Osteocyte (in vitro differentiated cells): ENCODE results near the gene MRPS9. TPM values are rescaled to one million over a fixed set of nuclear protein-coding genes. Genes with fewer than 3 reads are reported as not detected.

Experiments
- DNase-seq: peaks from one replicate; pipeline ENCODE4 v3.0.0; 2021; ENCODE audit warnings: mixed read lengths; ENCODE audit not compliant: unreplicated experiment; ENCODE audit errors: extremely low spot score
- H3K27ac Mint-ChIP-seq: one replicate; pipeline ENCODE4 v1.8.0; 2021; ENCODE audit warnings: mild to moderate bottlenecking, mixed read lengths; ENCODE audit not compliant: unreplicated experiment
- H3K27me3 Mint-ChIP-seq: one replicate; pipeline ENCODE4 v1.8.0; 2021; ENCODE audit warnings: mixed read lengths; ENCODE audit not compliant: unreplicated experiment
- H3K36me3 Mint-ChIP-seq: one replicate; pipeline ENCODE4 v1.8.0; 2021; ENCODE audit warnings: mixed read lengths; ENCODE audit not compliant: unreplicated experiment
- H3K4me1 Mint-ChIP-seq: one replicate; pipeline ENCODE4 v1.8.0; 2021; ENCODE audit warnings: mixed read lengths; ENCODE audit not compliant: unreplicated experiment
- H3K4me3 Mint-ChIP-seq: one replicate; pipeline ENCODE4 v1.8.0; 2021; ENCODE audit warnings: mild to moderate bottlenecking, moderate library complexity, mixed read lengths; ENCODE audit not compliant: unreplicated experiment
- H3K9me3 Mint-ChIP-seq: one replicate; pipeline ENCODE4 v1.8.0; 2021; ENCODE audit warnings: mixed read lengths; ENCODE audit not compliant: unreplicated experiment
- total RNA-seq: library from RNA; stranded (reverse); gene quantifications from 2 replicates; pipeline ENCODE4 v1.2.1, GENCODE V29; 2021
- TF ChIP-seq, protein P1 (sequence below): fragments of 200-600 bp; sonication (generic); IDR thresholded peaks from 2 replicates; pipeline ENCODE4 v1.5.0; 2021; ENCODE audit warnings: antibody characterized with exemption, mild to moderate bottlenecking, moderate library complexity

MRPS9 gene
- total RNA-seq, 1 donor from 2014 or later = 22.6 TPM

- Mint-ChIP-seq H3K27ac (no peak overlapping the region), H3K4me3 (no peak overlapping the region), H3K4me1 (peaks cover 14% of the 10 kb centered on the region), H3K36me3 (peaks cover 9% of the 10 kb centered on the region), H3K27me3 (no peaks in the 10 kb centered on the region), H3K9me3 (no peaks in the 10 kb centered on the region)
- no peak for DNase-seq
- TF ChIP-seq, protein P1, sequence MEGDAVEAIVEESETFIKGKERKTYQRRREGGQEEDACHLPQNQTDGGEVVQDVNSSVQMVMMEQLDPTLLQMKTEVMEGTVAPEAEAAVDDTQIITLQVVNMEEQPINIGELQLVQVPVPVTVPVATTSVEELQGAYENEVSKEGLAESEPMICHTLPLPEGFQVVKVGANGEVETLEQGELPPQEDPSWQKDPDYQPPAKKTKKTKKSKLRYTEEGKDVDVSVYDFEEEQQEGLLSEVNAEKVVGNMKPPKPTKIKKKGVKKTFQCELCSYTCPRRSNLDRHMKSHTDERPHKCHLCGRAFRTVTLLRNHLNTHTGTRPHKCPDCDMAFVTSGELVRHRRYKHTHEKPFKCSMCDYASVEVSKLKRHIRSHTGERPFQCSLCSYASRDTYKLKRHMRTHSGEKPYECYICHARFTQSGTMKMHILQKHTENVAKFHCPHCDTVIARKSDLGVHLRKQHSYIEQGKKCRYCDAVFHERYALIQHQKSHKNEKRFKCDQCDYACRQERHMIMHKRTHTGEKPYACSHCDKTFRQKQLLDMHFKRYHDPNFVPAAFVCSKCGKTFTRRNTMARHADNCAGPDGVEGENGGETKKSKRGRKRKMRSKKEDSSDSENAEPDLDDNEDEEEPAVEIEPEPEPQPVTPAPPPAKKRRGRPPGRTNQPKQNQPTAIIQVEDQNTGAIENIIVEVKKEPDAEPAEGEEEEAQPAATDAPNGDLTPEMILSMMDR = no peak
Measured at GRCh38 chr2:105085525-105085924, 47.7 kb downstream of the MRPS9 start.

- Mint-ChIP-seq H3K4me3 (no peak overlapping the region), H3K27ac (no peak overlapping the region), H3K36me3 (peaks cover 7% of the 10 kb centered on the region), H3K27me3 (no peaks in the 10 kb centered on the region), H3K9me3 (no peaks in the 10 kb centered on the region), H3K4me1 (peaks cover 2% of the 10 kb centered on the region)
- no peak for DNase-seq
- TF ChIP-seq, protein P1 = no peak
Measured at GRCh38 chr2:105087273-105087672, 49.4 kb downstream of the MRPS9 start.

- TF ChIP-seq, protein P1 = no peak
- no peak for DNase-seq
- H3K27me3 Mint-ChIP-seq = no peaks in the 10 kb centered on the region
- peaks cover 2% of the 10 kb centered on the region for H3K4me1 Mint-ChIP-seq
- no peak overlapping the region for H3K27ac Mint-ChIP-seq
- H3K9me3 Mint-ChIP-seq = no peaks in the 10 kb centered on the region
- peaks cover 13% of the 10 kb centered on the region for H3K36me3 Mint-ChIP-seq
- H3K4me3 Mint-ChIP-seq = no peak overlapping the region
Measured at GRCh38 chr2:105090091-105090490, 52.2 kb downstream of the MRPS9 start.

GRCh38 chr2:105092797-105093196 lies 54.9 kb downstream of the MRPS9 start:
- no peak for DNase-seq
- H3K4me3 Mint-ChIP-seq = no peak overlapping the region
- no peaks in the 10 kb centered on the region for H3K9me3 Mint-ChIP-seq
- no peaks in the 10 kb centered on the region for H3K27me3 Mint-ChIP-seq
- H3K27ac Mint-ChIP-seq = no peak overlapping the region
- peaks cover 18% of the 10 kb centered on the region for H3K36me3 Mint-ChIP-seq
- TF ChIP-seq, protein P1 = no peak
- H3K4me1 Mint-ChIP-seq = no peaks in the 10 kb centered on the region

GRCh38 chr2:105099153-105099552 lies 61.3 kb downstream of the MRPS9 start:
- H3K9me3 Mint-ChIP-seq = no peaks in the 10 kb centered on the region
- no peak overlapping the region for H3K27ac Mint-ChIP-seq
- no peak overlapping the region for H3K4me3 Mint-ChIP-seq
- TF ChIP-seq, protein P1 = no peak
- peaks cover 13% of the 10 kb centered on the region for H3K4me1 Mint-ChIP-seq
- no peaks in the 10 kb centered on the region for H3K27me3 Mint-ChIP-seq
- no peak for DNase-seq
- H3K36me3 Mint-ChIP-seq = peaks cover 33% of the 10 kb centered on the region
